Muscle of back (tissue), 13 donors: Measurements from ENCODE around the gene TCTA. TPM values are rescaled to one million over a fixed set of nuclear protein-coding genes. Genes with fewer than 3 reads are reported as not detected.
"Not testable (repeated sequence)": the region's sequence is repeated elsewhere in the genome, so short reads cannot be mapped to it uniquely, and the experiment has no call there.

ENCODE experiments used
- DNase-seq, 3 donors: peaks; one replicate each; pipeline versions ENCODE4 v3.0.0 to v3.0.0-alpha.2; 2013
- long read RNA-seq, 9 donors: transcript quantifications; one replicate each; lab custom pipeline, GENCODE V29; 2026
- polyA plus RNA-seq, 10 donors: library from polyadenylated mRNA; unstranded; fragments of 120-200 nt; gene quantifications; one replicate each; pipeline ENCODE4 v1.2.1, GENCODE V29; 2013; ENCODE audit not compliant: insufficient read length in 10 of 10

Gene TCTA
- polyA plus RNA-seq: 10 to 100 TPM; 13.4 to 18.6 (median 16.0) TPM
- long read RNA-seq, donor 1, transcript TCTA-201 (3 exons, 2,146 nt): major isoform, 17 of 18 reads
- long read RNA-seq, donor 1, partial matches to known transcripts: 0 of 18 reads
- long read RNA-seq, donor 1, other reads (novel, unspliced or antisense): 0 of 18 reads
- long read RNA-seq, donor 2, partial matches to known transcripts: 0 of 4 reads
- long read RNA-seq, donor 2, other reads (novel, unspliced or antisense): 0 of 4 reads
- long read RNA-seq, donor 3: 0 reads
- long read RNA-seq, donor 4, transcript TCTA-201 (3 exons, 2,146 nt): major isoform, 18 of 18 reads
- long read RNA-seq, donor 4, partial matches to known transcripts: 0 of 18 reads
- long read RNA-seq, donor 4, other reads (novel, unspliced or antisense): 0 of 18 reads
- long read RNA-seq, donor 5, transcript TCTA-201 (3 exons, 2,146 nt): major isoform, 13 of 14 reads
- long read RNA-seq, donor 5, partial matches to known transcripts: 0 of 14 reads
- long read RNA-seq, donor 5, other reads (novel, unspliced or antisense): 0 of 14 reads
- long read RNA-seq, donor 6, transcript TCTA-201 (3 exons, 2,146 nt): major isoform, 10 of 11 reads
- long read RNA-seq, donor 6, partial matches to known transcripts: 0 of 11 reads
- long read RNA-seq, donor 6, other reads (novel, unspliced or antisense): 0 of 11 reads
- long read RNA-seq, donor 7, transcript TCTA-201 (3 exons, 2,146 nt): major isoform, 6 of 7 reads
- long read RNA-seq, donor 7, partial matches to known transcripts: 0 of 7 reads
- long read RNA-seq, donor 7, other reads (novel, unspliced or antisense): 0 of 7 reads
- long read RNA-seq, donor 8, transcript TCTA-201 (3 exons, 2,146 nt): major isoform, 5 of 5 reads
- long read RNA-seq, donor 8, partial matches to known transcripts: 0 of 5 reads
- long read RNA-seq, donor 8, other reads (novel, unspliced or antisense): 0 of 5 reads
- long read RNA-seq, donor 9, partial matches to known transcripts: 0 of 1 reads
- long read RNA-seq, donor 9, other reads (novel, unspliced or antisense): 0 of 1 reads

- DNase-seq: peak; percentile 100
These were observed at the start of gene TCTA, which contains the start of gene RHOA for GRCh38 chr3:49411968-49412631. Gene TCTA, plus strand, starts transcription at chr3:49412423. Its CDS starts 4 bp downstream, at chr3:49412427. Gene RHOA, minus strand, starts transcription at chr3:49411976. Its CDS starts 36,387 bp downstream, at chr3:49375589.

- DNase-seq: no peak
These were observed 49.7 kb upstream of the TCTA start for GRCh38 chr3:49362561-49362960.

GRCh38 chr3:49370585-49371290, 41.5 kb upstream of the TCTA start:
- no peak for DNase-seq

GRCh38 chr3:49371946-49372345, 40.3 kb upstream of the TCTA start:
- DNase-seq: no peak

GRCh38 chr3:49377483-49377882, 34.7 kb upstream of the TCTA start:
- DNase-seq: no peak

- DNase-seq: peak in 1 of 3 donors; percentile 54
These were observed 33.9 kb upstream of the TCTA start for GRCh38 chr3:49378249-49378895.

GRCh38 chr3:49383387-49383786, 28.8 kb upstream of the TCTA start:
- no peak for DNase-seq

GRCh38 chr3:49385617-49386016, 26.6 kb upstream of the TCTA start:
- DNase-seq: no peak

- no peak for DNase-seq
These were observed 26.0 kb upstream of the TCTA start for GRCh38 chr3:49386056-49386756.

GRCh38 chr3:49387721-49388120, 24.5 kb upstream of the TCTA start:
- DNase-seq: no peak

GRCh38 chr3:49388289-49388820, 23.9 kb upstream of the TCTA start:
- DNase-seq: no peak

- DNase-seq: no peak
These were observed 22.9 kb upstream of the TCTA start for GRCh38 chr3:49389297-49389696.

GRCh38 chr3:49391310-49391709, 20.9 kb upstream of the TCTA start:
- not testable (repeated sequence) for DNase-seq

- peak in 1 of 3 donors; percentile 63 for DNase-seq
These were observed 14.8 kb upstream of the TCTA start for GRCh38 chr3:49397470-49397869.

- no peak for DNase-seq
These were observed 12.8 kb upstream of the TCTA start for GRCh38 chr3:49399461-49399860.

GRCh38 chr3:49401766-49402165, 10.5 kb upstream of the TCTA start:
- DNase-seq: no peak

- no peak for DNase-seq
These were observed 8.3 kb upstream of the TCTA start for GRCh38 chr3:49403891-49404290.

- not testable (repeated sequence) for DNase-seq
These were observed 6.7 kb upstream of the TCTA start for GRCh38 chr3:49405570-49405969.
